ENCODE data around the gene CPNE4. TPM values are rescaled to one million over a fixed set of nuclear protein-coding genes. Genes with fewer than 3 reads are reported as not detected.

CPNE4 gene
- total RNA-seq, 4 donors from 2014 or later = 0.10 to 0.25 (median 0.16) TPM; not detected in 1

DNA sequence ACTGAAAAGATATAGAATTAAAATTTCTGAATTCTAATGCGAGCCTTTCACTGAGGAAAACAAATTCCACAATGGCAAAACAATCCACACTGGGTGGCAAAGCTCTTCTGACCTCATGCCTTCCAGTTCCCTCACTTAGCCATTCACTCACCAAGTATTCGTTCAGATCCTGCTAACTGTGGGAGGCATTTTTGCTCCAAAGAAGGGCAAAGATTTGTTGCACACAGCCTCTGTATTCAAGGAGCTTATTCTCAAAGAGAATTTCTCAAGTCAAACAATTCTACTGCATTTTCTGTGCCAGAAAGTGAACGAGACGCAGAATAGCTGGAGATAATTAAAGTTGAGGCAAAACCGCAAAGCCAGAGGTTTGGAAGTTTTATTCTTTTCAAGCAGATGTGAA is 77.3 kb downstream of the CPNE4 start:
- H3K4me3 ChIP-seq (ENCODE audit: low read depth, poor library complexity, severe bottlenecking) = no peak overlapping the region
- WGBS, 2 donors = 53 to 59% methylated on average over 5 of the region's 5 CpGs
- intact Hi-C loops (cut with DNase I; ENCODE audit: low total_unique reads) = no loop called here
- no peak for DNase-seq (ENCODE audit: low spot score in 2 of 2)
- TF ChIP-seq POLR2A (IDR thresholded peaks at IDR 0.05) = no peak
- TF ChIP-seq, protein P1, sequence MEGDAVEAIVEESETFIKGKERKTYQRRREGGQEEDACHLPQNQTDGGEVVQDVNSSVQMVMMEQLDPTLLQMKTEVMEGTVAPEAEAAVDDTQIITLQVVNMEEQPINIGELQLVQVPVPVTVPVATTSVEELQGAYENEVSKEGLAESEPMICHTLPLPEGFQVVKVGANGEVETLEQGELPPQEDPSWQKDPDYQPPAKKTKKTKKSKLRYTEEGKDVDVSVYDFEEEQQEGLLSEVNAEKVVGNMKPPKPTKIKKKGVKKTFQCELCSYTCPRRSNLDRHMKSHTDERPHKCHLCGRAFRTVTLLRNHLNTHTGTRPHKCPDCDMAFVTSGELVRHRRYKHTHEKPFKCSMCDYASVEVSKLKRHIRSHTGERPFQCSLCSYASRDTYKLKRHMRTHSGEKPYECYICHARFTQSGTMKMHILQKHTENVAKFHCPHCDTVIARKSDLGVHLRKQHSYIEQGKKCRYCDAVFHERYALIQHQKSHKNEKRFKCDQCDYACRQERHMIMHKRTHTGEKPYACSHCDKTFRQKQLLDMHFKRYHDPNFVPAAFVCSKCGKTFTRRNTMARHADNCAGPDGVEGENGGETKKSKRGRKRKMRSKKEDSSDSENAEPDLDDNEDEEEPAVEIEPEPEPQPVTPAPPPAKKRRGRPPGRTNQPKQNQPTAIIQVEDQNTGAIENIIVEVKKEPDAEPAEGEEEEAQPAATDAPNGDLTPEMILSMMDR (IDR thresholded peaks at IDR 0.05) = no peak

DNA sequence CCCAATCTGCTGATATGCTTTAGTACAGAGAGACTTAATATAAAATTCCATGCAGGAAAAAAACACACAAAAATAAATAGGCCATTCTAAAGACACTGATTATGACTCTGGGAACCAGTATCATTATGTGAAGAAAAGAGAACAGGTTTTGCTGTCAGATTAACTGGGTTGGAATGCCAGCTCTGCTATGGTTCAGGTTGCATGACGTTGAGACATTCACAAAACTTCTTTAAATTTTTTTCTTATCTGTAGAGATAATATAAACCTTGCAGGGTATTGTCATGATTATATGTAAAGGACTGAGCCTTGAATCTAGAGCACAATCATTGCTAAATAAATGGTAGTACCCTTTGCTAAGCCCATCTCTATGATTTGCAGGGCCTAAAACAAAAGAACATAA is 86.0 kb downstream of the CPNE4 start:
- intact Hi-C loops (cut with DNase I; ENCODE audit: low total_unique reads) = no loop called here
- no peak overlapping the region for H3K4me3 ChIP-seq (ENCODE audit: low read depth, poor library complexity, severe bottlenecking)
- TF ChIP-seq POLR2A (IDR thresholded peaks at IDR 0.05) = no peak
- TF ChIP-seq, protein P1 (IDR thresholded peaks at IDR 0.05) = no peak
- DNase-seq (ENCODE audit: low spot score in 2 of 2) = no peak
- WGBS, 2 donors = 67 to 73% methylated on average over 1 of the region's 1 CpG

DNA sequence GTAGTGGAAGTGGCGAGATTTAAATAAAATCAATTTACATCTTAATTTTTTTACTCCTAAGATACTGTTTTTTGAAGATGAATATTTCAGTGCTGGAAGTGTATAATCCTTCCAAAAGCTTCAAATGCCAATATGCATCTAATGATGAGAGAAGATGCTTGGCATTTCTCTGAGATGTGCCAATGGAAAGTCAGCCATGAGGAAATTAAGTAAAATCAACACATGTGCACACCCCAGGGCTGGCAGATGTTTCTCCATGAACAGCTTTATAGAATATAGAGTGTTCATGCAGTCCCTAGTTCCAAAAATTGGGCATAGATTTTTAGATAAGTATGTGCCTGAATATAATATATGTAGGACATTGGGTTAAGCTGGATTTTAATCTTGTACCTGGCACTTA is 90.1 kb downstream of the CPNE4 start:
- intact Hi-C loops (cut with DNase I; ENCODE audit: low total_unique reads) = no loop called here
- no peak overlapping the region for H3K4me3 ChIP-seq (ENCODE audit: low read depth, poor library complexity, severe bottlenecking)
- TF ChIP-seq, protein P1 (IDR thresholded peaks at IDR 0.05) = no peak
- TF ChIP-seq POLR2A (IDR thresholded peaks at IDR 0.05) = no peak
- DNase-seq (ENCODE audit: low spot score in 2 of 2) = no peak
- 79 to 82% methylated on average over 1 of the region's 1 CpG for WGBS, 2 donors

DNA sequence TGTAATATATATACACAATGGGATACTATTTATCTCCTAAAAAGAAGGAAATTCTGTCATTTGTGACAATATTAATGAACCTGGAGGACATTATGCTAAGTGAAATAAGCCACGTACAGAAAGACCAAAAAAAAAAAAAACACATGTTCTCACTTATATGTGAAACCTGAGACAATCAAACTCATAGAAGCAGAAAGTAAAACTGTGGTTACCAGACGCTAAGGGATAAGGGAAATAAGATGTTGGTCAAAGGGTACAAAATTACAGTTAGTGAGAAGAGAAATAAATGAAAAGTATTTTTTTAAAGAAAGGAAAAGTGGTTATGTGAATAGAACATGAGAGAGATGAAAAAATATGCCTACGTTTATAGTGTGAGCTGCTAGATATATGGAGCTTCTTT is 101.1 kb downstream of the CPNE4 start:
- no peak for DNase-seq (ENCODE audit: low spot score in 2 of 2)
- 39 to 56% methylated on average over 3 of the region's 3 CpGs for WGBS, 2 donors
- intact Hi-C loops (cut with DNase I; ENCODE audit: low total_unique reads) = no loop called here
- no peak for TF ChIP-seq POLR2A (IDR thresholded peaks at IDR 0.05)
- TF ChIP-seq, protein P1 (IDR thresholded peaks at IDR 0.05) = no peak
- H3K4me3 ChIP-seq (ENCODE audit: low read depth, poor library complexity, severe bottlenecking) = no peak overlapping the region

DNA sequence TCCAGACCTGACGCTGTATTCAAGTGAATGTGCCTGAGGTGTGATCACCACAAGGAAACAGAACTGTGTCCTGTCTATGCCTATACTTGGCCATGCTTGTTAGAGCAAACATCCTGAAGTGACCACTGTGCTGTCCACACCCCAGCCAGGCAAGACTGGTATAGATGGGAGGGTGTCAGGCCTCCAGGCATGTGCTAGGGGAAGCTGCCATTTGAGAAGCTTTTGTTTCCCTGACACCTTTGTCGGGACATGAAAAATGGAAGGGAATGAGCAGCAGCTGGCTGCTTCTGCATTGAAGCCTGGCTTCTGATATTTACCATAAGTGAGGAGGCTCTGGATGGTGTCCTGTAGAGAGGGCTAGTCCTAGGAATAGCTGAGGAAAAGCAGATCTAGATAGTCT is 106.2 kb downstream of the CPNE4 start:
- WGBS, 2 donors = 61 to 64% methylated on average over 2 of the region's 2 CpGs
- TF ChIP-seq, protein P1 (IDR thresholded peaks at IDR 0.05) = no peak
- no peak for TF ChIP-seq POLR2A (IDR thresholded peaks at IDR 0.05)

DNA sequence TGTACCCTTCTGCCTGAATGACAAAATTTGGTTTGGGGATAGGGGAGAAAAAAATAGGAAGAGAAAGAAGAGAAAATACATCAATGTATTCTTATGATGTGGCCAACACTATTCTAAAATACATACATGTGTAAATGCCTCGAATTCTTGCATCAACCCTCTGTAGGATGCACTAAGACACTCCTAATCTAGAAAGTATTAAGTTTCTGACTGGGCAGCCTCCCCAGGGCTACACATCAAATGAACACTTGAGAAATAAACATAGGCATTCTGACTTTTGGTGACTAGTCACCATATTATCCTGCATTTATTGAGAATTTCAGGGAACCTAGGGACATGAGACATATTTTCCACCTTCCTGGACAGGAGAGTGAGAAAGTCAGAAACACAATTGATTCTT is 109.2 kb downstream of the CPNE4 start:
- 61 to 64% methylated on average over 1 of the region's 1 CpG for WGBS, 2 donors
- no peak overlapping the region for H3K4me3 ChIP-seq (ENCODE audit: low read depth, poor library complexity, severe bottlenecking)
- DNase-seq (ENCODE audit: low spot score in 2 of 2) = no peak
- TF ChIP-seq, protein P1 (IDR thresholded peaks at IDR 0.05) = no peak
- TF ChIP-seq POLR2A (IDR thresholded peaks at IDR 0.05) = no peak
- intact Hi-C loops (cut with DNase I; ENCODE audit: low total_unique reads) = no loop called here

More for the DNA sequence above, 106.2 kb downstream of the CPNE4 start:
- no peak for DNase-seq (ENCODE audit: low spot score in 2 of 2)
- no peak overlapping the region for H3K4me3 ChIP-seq (ENCODE audit: low read depth, poor library complexity, severe bottlenecking)
- intact Hi-C loops (cut with DNase I; ENCODE audit: low total_unique reads) = no loop called here
